Measurements from ENCODE around the gene DNAJC13. TPM values are rescaled to one million over a fixed set of nuclear protein-coding genes. Genes with fewer than 3 reads are reported as not detected.

Gene DNAJC13
- total RNA-seq, 1 experiment from 2014 or later: 28.5 TPM

DNA sequence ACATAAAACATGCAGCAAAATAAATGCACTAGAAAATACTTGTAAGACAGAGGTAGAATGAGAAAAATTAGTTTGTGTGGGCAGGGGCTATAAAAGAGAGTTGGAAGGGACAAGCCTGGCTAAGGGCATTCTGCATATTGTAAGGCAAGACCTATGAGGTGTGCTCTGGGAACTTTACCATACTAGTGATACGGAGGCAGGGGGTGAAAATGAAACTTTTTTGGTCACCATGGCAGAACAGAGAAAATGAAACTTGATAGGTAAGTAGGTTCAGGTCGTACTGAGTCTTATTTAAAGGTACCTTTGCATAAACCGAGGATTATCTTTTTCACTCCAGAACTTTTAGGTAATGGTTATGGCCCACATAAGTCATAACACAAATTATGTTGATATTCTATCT is 105.1 kb downstream of the DNAJC13 start (continued):
- TF ChIP-seq GRHL2 (CRISPR knock-in tag; IDR thresholded peaks at IDR 0.05; ENCODE audit: insufficient replicate concordance, severe bottlenecking): no peak
- TF ChIP-seq, protein P1, sequence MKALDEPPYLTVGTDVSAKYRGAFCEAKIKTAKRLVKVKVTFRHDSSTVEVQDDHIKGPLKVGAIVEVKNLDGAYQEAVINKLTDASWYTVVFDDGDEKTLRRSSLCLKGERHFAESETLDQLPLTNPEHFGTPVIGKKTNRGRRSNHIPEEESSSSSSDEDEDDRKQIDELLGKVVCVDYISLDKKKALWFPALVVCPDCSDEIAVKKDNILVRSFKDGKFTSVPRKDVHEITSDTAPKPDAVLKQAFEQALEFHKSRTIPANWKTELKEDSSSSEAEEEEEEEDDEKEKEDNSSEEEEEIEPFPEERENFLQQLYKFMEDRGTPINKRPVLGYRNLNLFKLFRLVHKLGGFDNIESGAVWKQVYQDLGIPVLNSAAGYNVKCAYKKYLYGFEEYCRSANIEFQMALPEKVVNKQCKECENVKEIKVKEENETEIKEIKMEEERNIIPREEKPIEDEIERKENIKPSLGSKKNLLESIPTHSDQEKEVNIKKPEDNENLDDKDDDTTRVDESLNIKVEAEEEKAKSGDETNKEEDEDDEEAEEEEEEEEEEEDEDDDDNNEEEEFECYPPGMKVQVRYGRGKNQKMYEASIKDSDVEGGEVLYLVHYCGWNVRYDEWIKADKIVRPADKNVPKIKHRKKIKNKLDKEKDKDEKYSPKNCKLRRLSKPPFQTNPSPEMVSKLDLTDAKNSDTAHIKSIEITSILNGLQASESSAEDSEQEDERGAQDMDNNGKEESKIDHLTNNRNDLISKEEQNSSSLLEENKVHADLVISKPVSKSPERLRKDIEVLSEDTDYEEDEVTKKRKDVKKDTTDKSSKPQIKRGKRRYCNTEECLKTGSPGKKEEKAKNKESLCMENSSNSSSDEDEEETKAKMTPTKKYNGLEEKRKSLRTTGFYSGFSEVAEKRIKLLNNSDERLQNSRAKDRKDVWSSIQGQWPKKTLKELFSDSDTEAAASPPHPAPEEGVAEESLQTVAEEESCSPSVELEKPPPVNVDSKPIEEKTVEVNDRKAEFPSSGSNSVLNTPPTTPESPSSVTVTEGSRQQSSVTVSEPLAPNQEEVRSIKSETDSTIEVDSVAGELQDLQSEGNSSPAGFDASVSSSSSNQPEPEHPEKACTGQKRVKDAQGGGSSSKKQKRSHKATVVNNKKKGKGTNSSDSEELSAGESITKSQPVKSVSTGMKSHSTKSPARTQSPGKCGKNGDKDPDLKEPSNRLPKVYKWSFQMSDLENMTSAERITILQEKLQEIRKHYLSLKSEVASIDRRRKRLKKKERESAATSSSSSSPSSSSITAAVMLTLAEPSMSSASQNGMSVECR (CRISPR knock-in tag; IDR thresholded peaks at IDR 0.05; ENCODE audit: borderline replicate concordance): no peak
- TF ChIP-seq NFYB (CRISPR knock-in tag; conservative IDR thresholded peaks at IDR 0.05; ENCODE audit: low read depth): no peak
- TF ChIP-seq ZNF263 (CRISPR knock-in tag; IDR thresholded peaks at IDR 0.05; ENCODE audit: low read depth): no peak
- no peak for TF ChIP-seq RORB (CRISPR knock-in tag; IDR thresholded peaks at IDR 0.05)
- TF ChIP-seq, protein P2, sequence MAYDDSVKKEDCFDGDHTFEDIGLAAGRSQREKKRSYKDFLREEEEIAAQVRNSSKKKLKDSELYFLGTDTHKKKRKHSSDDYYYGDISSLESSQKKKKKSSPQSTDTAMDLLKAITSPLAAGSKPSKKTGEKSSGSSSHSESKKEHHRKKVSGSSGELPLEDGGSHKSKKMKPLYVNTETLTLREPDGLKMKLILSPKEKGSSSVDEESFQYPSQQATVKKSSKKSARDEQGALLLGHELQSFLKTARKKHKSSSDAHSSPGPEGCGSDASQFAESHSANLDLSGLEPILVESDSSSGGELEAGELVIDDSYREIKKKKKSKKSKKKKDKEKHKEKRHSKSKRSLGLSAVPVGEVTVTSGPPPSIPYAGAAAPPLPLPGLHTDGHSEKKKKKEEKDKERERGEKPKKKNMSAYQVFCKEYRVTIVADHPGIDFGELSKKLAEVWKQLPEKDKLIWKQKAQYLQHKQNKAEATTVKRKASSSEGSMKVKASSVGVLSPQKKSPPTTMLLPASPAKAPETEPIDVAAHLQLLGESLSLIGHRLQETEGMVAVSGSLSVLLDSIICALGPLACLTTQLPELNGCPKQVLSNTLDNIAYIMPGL (CRISPR knock-in tag; IDR thresholded peaks at IDR 0.05): no peak
- TF ChIP-seq ESRRA (CRISPR knock-in tag; IDR thresholded peaks at IDR 0.05; ENCODE audit: borderline replicate concordance): no peak
- TF ChIP-seq, protein P3, sequence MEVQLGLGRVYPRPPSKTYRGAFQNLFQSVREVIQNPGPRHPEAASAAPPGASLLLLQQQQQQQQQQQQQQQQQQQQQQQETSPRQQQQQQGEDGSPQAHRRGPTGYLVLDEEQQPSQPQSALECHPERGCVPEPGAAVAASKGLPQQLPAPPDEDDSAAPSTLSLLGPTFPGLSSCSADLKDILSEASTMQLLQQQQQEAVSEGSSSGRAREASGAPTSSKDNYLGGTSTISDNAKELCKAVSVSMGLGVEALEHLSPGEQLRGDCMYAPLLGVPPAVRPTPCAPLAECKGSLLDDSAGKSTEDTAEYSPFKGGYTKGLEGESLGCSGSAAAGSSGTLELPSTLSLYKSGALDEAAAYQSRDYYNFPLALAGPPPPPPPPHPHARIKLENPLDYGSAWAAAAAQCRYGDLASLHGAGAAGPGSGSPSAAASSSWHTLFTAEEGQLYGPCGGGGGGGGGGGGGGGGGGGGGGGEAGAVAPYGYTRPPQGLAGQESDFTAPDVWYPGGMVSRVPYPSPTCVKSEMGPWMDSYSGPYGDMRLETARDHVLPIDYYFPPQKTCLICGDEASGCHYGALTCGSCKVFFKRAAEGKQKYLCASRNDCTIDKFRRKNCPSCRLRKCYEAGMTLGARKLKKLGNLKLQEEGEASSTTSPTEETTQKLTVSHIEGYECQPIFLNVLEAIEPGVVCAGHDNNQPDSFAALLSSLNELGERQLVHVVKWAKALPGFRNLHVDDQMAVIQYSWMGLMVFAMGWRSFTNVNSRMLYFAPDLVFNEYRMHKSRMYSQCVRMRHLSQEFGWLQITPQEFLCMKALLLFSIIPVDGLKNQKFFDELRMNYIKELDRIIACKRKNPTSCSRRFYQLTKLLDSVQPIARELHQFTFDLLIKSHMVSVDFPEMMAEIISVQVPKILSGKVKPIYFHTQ (CRISPR knock-in tag; IDR thresholded peaks at IDR 0.05): no peak
- no peak for TF ChIP-seq PRRX2 (CRISPR knock-in tag; IDR thresholded peaks at IDR 0.05)
- no peak for TF ChIP-seq ZNF232 (CRISPR knock-in tag; IDR thresholded peaks at IDR 0.05)

DNA sequence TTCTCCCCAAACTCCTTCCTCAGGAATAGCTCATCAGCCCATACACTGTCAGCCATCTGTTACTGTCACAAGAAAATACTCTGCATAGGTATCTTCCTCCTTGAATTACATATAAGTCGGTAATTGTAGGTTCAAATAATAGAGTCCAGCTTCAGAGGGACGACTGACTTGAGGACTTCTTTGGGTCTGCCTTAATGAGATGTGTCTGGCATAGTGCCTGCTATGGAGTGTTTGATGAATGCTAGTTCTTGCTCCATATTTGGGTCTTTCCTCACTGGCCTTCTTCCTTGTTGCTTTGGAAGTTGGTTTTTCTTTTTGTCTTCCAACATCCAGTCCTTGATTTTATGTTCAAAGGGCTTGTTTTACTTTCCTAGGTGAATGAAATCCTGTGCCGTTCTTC is 113.3 kb downstream of the DNAJC13 start:
- peaks cover 4% of the 10 kb centered on the region for H3K4me1 Mint-ChIP-seq
- H3K27ac Mint-ChIP-seq: no peak overlapping the region
- H3K9me3 Mint-ChIP-seq: no peaks in the 10 kb centered on the region
- H3K4me3 Mint-ChIP-seq: no peak overlapping the region
- POLR2A ChIA-PET: no interaction called here
- CTCF ChIA-PET: interaction anchor here (1.2 kb wide), 1 partner anchor 112 kb away, joined by 4 read pairs; no protein-coding TSS in a partner anchor
- H3K27me3 Mint-ChIP-seq (ENCODE audit: low read depth): no peaks in the 10 kb centered on the region
- H3K36me3 Mint-ChIP-seq: peaks cover 37% of the 10 kb centered on the region
- ATAC-seq (no peak), DNase-seq (ENCODE audit: low spot score) (no peak)
- TF ChIP-seq HMGA2 (CRISPR knock-in tag; IDR thresholded peaks at IDR 0.05) (no peak), FOXJ3 (CRISPR knock-in tag; IDR thresholded peaks at IDR 0.05; ENCODE audit: borderline replicate concordance) (no peak), CREB1 (CRISPR knock-in tag; IDR thresholded peaks at IDR 0.05) (no peak), IRF2 (CRISPR knock-in tag; IDR thresholded peaks at IDR 0.05; ENCODE audit: borderline replicate concordance, low read depth) (no peak), ZNF416 (CRISPR knock-in tag; IDR thresholded peaks at IDR 0.05) (no peak), NR1H2 (CRISPR knock-in tag; IDR thresholded peaks at IDR 0.05) (no peak)
- TF ChIP-seq, protein P4, sequence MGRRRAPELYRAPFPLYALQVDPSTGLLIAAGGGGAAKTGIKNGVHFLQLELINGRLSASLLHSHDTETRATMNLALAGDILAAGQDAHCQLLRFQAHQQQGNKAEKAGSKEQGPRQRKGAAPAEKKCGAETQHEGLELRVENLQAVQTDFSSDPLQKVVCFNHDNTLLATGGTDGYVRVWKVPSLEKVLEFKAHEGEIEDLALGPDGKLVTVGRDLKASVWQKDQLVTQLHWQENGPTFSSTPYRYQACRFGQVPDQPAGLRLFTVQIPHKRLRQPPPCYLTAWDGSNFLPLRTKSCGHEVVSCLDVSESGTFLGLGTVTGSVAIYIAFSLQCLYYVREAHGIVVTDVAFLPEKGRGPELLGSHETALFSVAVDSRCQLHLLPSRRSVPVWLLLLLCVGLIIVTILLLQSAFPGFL (CRISPR knock-in tag; IDR thresholded peaks at IDR 0.05; ENCODE audit: borderline replicate concordance): no peak
- TF ChIP-seq, protein P5, sequence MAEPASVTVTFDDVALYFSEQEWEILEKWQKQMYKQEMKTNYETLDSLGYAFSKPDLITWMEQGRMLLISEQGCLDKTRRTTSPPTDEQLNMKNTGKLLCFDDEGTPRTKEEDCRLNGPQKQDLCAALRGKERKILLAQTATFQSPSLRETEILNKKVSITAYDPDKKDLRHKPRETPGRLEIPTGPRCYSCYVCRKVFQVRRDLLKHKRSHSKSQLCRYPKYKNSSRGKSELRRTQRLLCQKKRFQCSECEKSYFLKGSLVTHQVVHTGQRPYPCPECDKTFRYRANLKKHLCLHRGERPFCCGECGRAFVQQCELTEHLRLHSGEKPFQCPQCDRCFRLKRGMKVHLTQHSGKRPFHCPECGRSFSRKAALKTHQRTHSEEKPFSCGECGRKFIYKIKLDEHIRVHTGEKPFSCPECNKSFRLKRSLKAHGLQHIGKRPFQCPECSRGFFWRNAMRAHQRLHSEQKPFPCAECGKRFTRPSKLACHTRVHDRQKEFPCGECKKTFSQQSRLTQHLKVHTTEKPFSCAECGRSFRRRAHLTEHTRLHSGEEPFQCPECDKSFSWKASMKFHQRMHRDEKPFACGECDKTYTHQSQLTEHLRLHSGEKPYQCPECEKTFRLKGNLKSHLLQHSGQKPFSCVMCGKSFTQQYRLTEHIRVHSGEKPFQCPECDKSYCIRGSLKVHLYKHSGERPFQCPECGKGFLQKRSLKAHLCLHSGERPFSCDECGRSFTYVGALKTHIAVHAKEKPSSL (CRISPR knock-in tag; conservative IDR thresholded peaks at IDR 0.05): no peak
- TF ChIP-seq, protein P6, sequence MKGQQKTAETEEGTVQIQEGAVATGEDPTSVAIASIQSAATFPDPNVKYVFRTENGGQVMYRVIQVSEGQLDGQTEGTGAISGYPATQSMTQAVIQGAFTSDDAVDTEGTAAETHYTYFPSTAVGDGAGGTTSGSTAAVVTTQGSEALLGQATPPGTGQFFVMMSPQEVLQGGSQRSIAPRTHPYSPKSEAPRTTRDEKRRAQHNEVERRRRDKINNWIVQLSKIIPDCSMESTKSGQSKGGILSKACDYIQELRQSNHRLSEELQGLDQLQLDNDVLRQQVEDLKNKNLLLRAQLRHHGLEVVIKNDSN (CRISPR knock-in tag; IDR thresholded peaks at IDR 0.05): no peak
- TF ChIP-seq, protein P7, sequence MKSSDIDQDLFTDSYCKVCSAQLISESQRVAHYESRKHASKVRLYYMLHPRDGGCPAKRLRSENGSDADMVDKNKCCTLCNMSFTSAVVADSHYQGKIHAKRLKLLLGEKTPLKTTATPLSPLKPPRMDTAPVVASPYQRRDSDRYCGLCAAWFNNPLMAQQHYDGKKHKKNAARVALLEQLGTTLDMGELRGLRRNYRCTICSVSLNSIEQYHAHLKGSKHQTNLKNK (CRISPR knock-in tag; IDR thresholded peaks at IDR 0.05): no peak
- TF ChIP-seq, protein P8, sequence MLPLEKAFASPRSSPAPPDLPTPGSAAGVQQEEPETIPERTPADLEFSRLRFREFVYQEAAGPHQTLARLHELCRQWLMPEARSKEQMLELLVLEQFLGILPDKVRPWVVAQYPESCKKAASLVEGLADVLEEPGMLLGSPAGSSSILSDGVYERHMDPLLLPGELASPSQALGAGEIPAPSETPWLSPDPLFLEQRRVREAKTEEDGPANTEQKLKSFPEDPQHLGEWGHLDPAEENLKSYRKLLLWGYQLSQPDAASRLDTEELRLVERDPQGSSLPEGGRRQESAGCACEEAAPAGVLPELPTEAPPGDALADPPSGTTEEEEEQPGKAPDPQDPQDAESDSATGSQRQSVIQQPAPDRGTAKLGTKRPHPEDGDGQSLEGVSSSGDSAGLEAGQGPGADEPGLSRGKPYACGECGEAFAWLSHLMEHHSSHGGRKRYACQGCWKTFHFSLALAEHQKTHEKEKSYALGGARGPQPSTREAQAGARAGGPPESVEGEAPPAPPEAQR (CRISPR knock-in tag; IDR thresholded peaks at IDR 0.05): no peak
